ENCODE measurements around the gene CD4. TPM values are rescaled to one million over a fixed set of nuclear protein-coding genes. Genes with fewer than 3 reads are reported as not detected.
"Not testable (repeated sequence)": the region's sequence is repeated elsewhere in the genome, so short reads cannot be mapped to it uniquely, and the experiment has no call there.

The CD4 gene
- polyA plus RNA-seq (2013, experiment 1 of 2): 2.3 TPM
- polyA plus RNA-seq (2013, experiment 2 of 2): 3.8 TPM

GRCh38 chr12:6788972-6789924, at the start of gene CD4:
Gene CD4 (plus strand): TSS chr12:6789528. CDS start chr12:6800139, 10,611 bp downstream.
- Histone ChIP-seq H3K27ac (ENCODE audit: low read depth, low read length) (peak within 1 kb of the TSS; percentile 51; the same call in 1 of the 2 replicates), H3K9ac (ENCODE audit: low read depth, low read length) (peak within 1 kb of the TSS; percentile 11; the same call in 1 of the 2 replicates), H3K36me3 (ENCODE audit: insufficient read depth, low read length) (no peaks in the 10 kb centered on the region), H3K4me3 (ENCODE audit: low read length) (no peak within 1 kb of the TSS), H3K4me1 (ENCODE audit: insufficient read depth, low read length) (peaks cover 20% of the 10 kb centered on the region), H3K27me3 (ENCODE audit: insufficient read depth, low read length) (no peaks in the 10 kb centered on the region), H3K9me3 (ENCODE audit: insufficient read depth, low read depth, low read length) (no peaks in the 10 kb centered on the region)
- 63% methylated on average over 18 of the region's 18 CpGs for WGBS

GRCh38 chr12:6742080-6742479, 47.2 kb upstream of the CD4 start:
- peaks cover 15% of the 10 kb centered on the region for H3K36me3 ChIP-seq (ENCODE audit: insufficient read depth, low read length)
- H3K9ac ChIP-seq (ENCODE audit: low read depth, low read length); H3K27me3 ChIP-seq (ENCODE audit: insufficient read depth, low read length); H3K27ac ChIP-seq (ENCODE audit: low read depth, low read length); H3K9me3 ChIP-seq (ENCODE audit: insufficient read depth, low read depth, low read length); H3K4me3 ChIP-seq (ENCODE audit: low read length); H3K4me1 ChIP-seq (ENCODE audit: insufficient read depth, low read length): not testable (repeated sequence)
- 92% methylated on average over 11 of the region's 12 CpGs for WGBS

GRCh38 chr12:6742834-6743233, 46.5 kb upstream of the CD4 start:
- 93% methylated on average over 3 of the region's 3 CpGs for WGBS
- Histone ChIP-seq H3K27ac (ENCODE audit: low read depth, low read length) (no peak overlapping the region), H3K9ac (ENCODE audit: low read depth, low read length) (no peak overlapping the region), H3K36me3 (ENCODE audit: insufficient read depth, low read length) (peaks cover 23% of the 10 kb centered on the region), H3K4me1 (ENCODE audit: insufficient read depth, low read length) (no peaks in the 10 kb centered on the region), H3K27me3 (ENCODE audit: insufficient read depth, low read length) (no peaks in the 10 kb centered on the region), H3K9me3 (ENCODE audit: insufficient read depth, low read depth, low read length) (no peaks in the 10 kb centered on the region), H3K4me3 (ENCODE audit: low read length) (no peak overlapping the region)

GRCh38 chr12:6743300-6743699, 46.0 kb upstream of the CD4 start:
- not testable (repeated sequence) for H3K9ac ChIP-seq (ENCODE audit: low read depth, low read length); H3K4me3 ChIP-seq (ENCODE audit: low read length); H3K9me3 ChIP-seq (ENCODE audit: insufficient read depth, low read depth, low read length); H3K27me3 ChIP-seq (ENCODE audit: insufficient read depth, low read length); H3K27ac ChIP-seq (ENCODE audit: low read depth, low read length); H3K4me1 ChIP-seq (ENCODE audit: insufficient read depth, low read length)
- WGBS: 93% methylated on average over 7 of the region's 7 CpGs
- peaks cover 27% of the 10 kb centered on the region for H3K36me3 ChIP-seq (ENCODE audit: insufficient read depth, low read length)

- H3K27me3 ChIP-seq (ENCODE audit: insufficient read depth, low read length): no peaks in the 10 kb centered on the region
- no peak overlapping the region for H3K27ac ChIP-seq (ENCODE audit: low read depth, low read length)
- WGBS: 93% methylated on average over 13 of the region's 13 CpGs
- no peak overlapping the region for H3K9ac ChIP-seq (ENCODE audit: low read depth, low read length)
- H3K4me3 ChIP-seq (ENCODE audit: low read length): no peak overlapping the region
- H3K9me3 ChIP-seq (ENCODE audit: insufficient read depth, low read depth, low read length): no peaks in the 10 kb centered on the region
- H3K36me3 ChIP-seq (ENCODE audit: insufficient read depth, low read length): peaks cover 53% of the 10 kb centered on the region
- H3K4me1 ChIP-seq (ENCODE audit: insufficient read depth, low read length): no peaks in the 10 kb centered on the region
These were observed 43.4 kb upstream of the CD4 start for GRCh38 chr12:6745741-6746525.

DNA sequence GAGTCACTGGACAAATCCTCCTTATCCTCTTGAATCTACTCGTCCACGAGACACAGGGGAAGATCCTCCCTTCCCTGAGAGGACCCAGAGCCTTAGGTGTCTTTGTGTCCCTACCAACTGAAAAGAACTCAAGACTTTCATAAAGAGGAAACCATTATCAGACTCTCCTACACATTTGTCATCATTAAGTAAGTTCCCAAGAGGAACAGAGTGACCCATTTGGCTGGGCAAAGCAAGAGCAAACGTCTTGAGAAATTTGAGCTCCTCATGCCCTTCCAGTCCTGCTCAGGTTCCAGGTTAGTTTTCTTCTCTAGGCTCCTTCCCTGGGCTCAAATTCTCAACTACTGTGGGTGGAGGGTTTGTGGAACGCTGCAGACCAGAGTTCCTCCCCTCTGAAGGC, 42.1 kb upstream of the CD4 start:
- no peaks in the 10 kb centered on the region for H3K27me3 ChIP-seq (ENCODE audit: insufficient read depth, low read length)
- WGBS: 93% methylated on average over 4 of the region's 4 CpGs
- H3K4me1 ChIP-seq (ENCODE audit: insufficient read depth, low read length): no peaks in the 10 kb centered on the region
- no peaks in the 10 kb centered on the region for H3K9me3 ChIP-seq (ENCODE audit: insufficient read depth, low read depth, low read length)
- H3K4me3 ChIP-seq (ENCODE audit: low read length): no peak overlapping the region
- H3K36me3 ChIP-seq (ENCODE audit: insufficient read depth, low read length): peaks cover 64% of the 10 kb centered on the region
- H3K9ac ChIP-seq (ENCODE audit: low read depth, low read length): no peak overlapping the region
- H3K27ac ChIP-seq (ENCODE audit: low read depth, low read length): no peak overlapping the region

- Histone ChIP-seq H3K9me3 (ENCODE audit: insufficient read depth, low read depth, low read length) (no peaks in the 10 kb centered on the region), H3K36me3 (ENCODE audit: insufficient read depth, low read length) (peaks cover 64% of the 10 kb centered on the region), H3K27ac (ENCODE audit: low read depth, low read length) (no peak overlapping the region), H3K9ac (ENCODE audit: low read depth, low read length) (no peak overlapping the region), H3K27me3 (ENCODE audit: insufficient read depth, low read length) (no peaks in the 10 kb centered on the region), H3K4me3 (ENCODE audit: low read length) (no peak overlapping the region), H3K4me1 (ENCODE audit: insufficient read depth, low read length) (peaks cover under 1% of the 10 kb centered on the region; the same call in 1 of the 2 replicates)
- 96% methylated on average over 28 of the region's 28 CpGs for WGBS
These were observed 40.6 kb upstream of the CD4 start for GRCh38 chr12:6748761-6749160.

GRCh38 chr12:6750506-6750905, 38.8 kb upstream of the CD4 start:
- H3K36me3 ChIP-seq (ENCODE audit: insufficient read depth, low read length): peaks cover 64% of the 10 kb centered on the region
- H3K27ac ChIP-seq (ENCODE audit: low read depth, low read length): no peak overlapping the region
- no peaks in the 10 kb centered on the region for H3K9me3 ChIP-seq (ENCODE audit: insufficient read depth, low read depth, low read length)
- H3K9ac ChIP-seq (ENCODE audit: low read depth, low read length): no peak overlapping the region
- H3K4me3 ChIP-seq (ENCODE audit: low read length): no peak overlapping the region
- H3K4me1 ChIP-seq (ENCODE audit: insufficient read depth, low read length): peaks cover 7% of the 10 kb centered on the region
- H3K27me3 ChIP-seq (ENCODE audit: insufficient read depth, low read length): no peaks in the 10 kb centered on the region
- 99% methylated on average over 4 of the region's 4 CpGs for WGBS

- Histone ChIP-seq H3K36me3 (ENCODE audit: insufficient read depth, low read length) (peaks cover 52% of the 10 kb centered on the region), H3K9me3 (ENCODE audit: insufficient read depth, low read depth, low read length) (no peaks in the 10 kb centered on the region), H3K4me1 (ENCODE audit: insufficient read depth, low read length) (peaks cover 7% of the 10 kb centered on the region), H3K27me3 (ENCODE audit: insufficient read depth, low read length) (no peaks in the 10 kb centered on the region), H3K4me3 (ENCODE audit: low read length) (peak overlapping the region; percentile 65), H3K9ac (ENCODE audit: low read depth, low read length) (0 out of 2 replicates have a peak overlapping the region, but pooled peaks have one; percentile 78), H3K27ac (ENCODE audit: low read depth, low read length) (no peak overlapping the region)
- WGBS: 91% methylated on average over 7 of the region's 7 CpGs
These were observed 37.6 kb upstream of the CD4 start for GRCh38 chr12:6751767-6752166.

DNA sequence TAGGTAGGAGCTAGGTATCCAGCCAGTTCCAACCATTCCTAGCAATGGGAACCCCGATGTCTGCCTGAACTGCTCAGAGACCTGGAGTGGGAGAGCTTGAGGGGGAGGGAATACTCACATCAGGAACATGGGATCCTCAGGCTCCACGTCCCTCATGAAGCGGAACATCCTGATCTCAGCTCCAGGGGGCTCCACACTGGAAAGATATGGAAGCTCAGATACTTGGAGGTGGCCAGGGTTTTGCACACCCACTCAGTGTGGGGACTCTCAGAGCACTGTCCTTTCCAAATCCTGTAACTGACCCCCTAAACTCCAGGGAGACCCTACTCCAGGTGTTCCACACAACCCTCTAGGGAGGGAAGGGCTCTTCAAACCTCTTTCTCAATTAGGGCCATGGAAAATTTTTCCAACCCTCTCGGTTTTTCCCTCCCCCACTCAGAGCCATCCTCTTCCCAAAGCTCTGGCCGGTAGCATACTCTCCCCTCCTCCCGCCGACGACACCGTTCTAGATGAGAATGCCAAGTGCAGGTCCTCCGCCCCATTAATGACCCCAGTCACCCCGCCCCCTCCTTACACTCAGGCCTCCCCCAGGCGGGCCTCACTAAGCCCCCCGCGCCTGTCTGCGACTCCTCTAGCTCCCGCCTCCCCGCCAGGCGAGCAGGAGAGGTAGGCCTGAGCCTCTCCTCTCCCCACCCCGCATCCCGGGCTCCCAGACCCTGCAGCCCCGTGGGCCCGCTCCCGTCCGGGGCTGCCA, 37.0 kb upstream of the CD4 start:
- peak overlapping the region; percentile 90; the same call in 1 of the 2 replicates for H3K27ac ChIP-seq (ENCODE audit: low read depth, low read length)
- 6% methylated on average over 24 of the region's 24 CpGs for WGBS

More for the DNA sequence above, 37.0 kb upstream of the CD4 start:
- peaks cover 7% of the 10 kb centered on the region for H3K4me1 ChIP-seq (ENCODE audit: insufficient read depth, low read length)
- H3K4me3 ChIP-seq (ENCODE audit: low read length): peak overlapping the region; percentile 65
- peak overlapping the region; percentile 78 for H3K9ac ChIP-seq (ENCODE audit: low read depth, low read length)
- H3K36me3 ChIP-seq (ENCODE audit: insufficient read depth, low read length): peaks cover 46% of the 10 kb centered on the region
- no peaks in the 10 kb centered on the region for H3K9me3 ChIP-seq (ENCODE audit: insufficient read depth, low read depth, low read length)
- no peaks in the 10 kb centered on the region for H3K27me3 ChIP-seq (ENCODE audit: insufficient read depth, low read length)
